ENCODE data around the gene LRRC8B. TPM values are rescaled to one million over a fixed set of nuclear protein-coding genes. Genes with fewer than 3 reads are reported as not detected.

The LRRC8B gene
- total RNA-seq, 2 experiments from 2014 or later = 38.9 to 41.5 TPM

- Mint-ChIP-seq H3K27ac (no peak overlapping the region), H3K27me3 (no peaks in the 10 kb centered on the region), H3K4me3 (no peak overlapping the region), H3K4me1 (peaks cover 25% of the 10 kb centered on the region), H3K9me3 (ENCODE audit: low read depth) (peaks cover 6% of the 10 kb centered on the region), H3K36me3 (ENCODE audit: low read depth) (peaks cover 16% of the 10 kb centered on the region)
- ChIA-PET POLR2A (interaction anchor here (1.5 to 2.7 kb wide), 3 partner anchors 15 to 79 kb away, joined by 4 to 10 read pairs (median 5); no protein-coding TSS in a partner anchor), CTCF (interaction anchor here (0.6 to 1.4 kb wide), 3 partner anchors 15 to 238 kb away, joined by 3 read pairs; no protein-coding TSS in a partner anchor)
- intact Hi-C loops (cut with DNase I, micrococcal nuclease) = loop anchor here (2.0 to 5.0 kb wide), 5 partner anchors 77 to 255 kb away; no protein-coding TSS in a partner anchor
- ATAC-seq (peak; percentile 1), DNase-seq (peak; percentile 60)
These were observed 683 bp downstream of the LRRC8B start for GRCh38 chr1:89525169-89525855.

- DNase-seq (no peak), ATAC-seq (no peak)
- H3K27ac Mint-ChIP-seq = no peak overlapping the region
- H3K36me3 Mint-ChIP-seq (ENCODE audit: low read depth) = peaks cover 36% of the 10 kb centered on the region
- H3K4me3 Mint-ChIP-seq = no peak overlapping the region
- ChIA-PET CTCF (interaction anchor here (1.8 to 2.3 kb wide), 2 partner anchors 13 to 43 kb away, joined by 6 to 14 read pairs; no protein-coding TSS in a partner anchor), POLR2A (interaction anchor here (1.3 kb wide), 1 partner anchor 19 kb away, joined by 4 read pairs; no protein-coding TSS in a partner anchor)
- H3K27me3 Mint-ChIP-seq = no peaks in the 10 kb centered on the region
- H3K9me3 Mint-ChIP-seq (ENCODE audit: low read depth) = peaks cover 5% of the 10 kb centered on the region
- intact Hi-C loops (cut with DNase I, micrococcal nuclease) = loop anchor here in 1 of 2 experiments (5.0 kb wide), 1 partner anchor 75 kb away; no protein-coding TSS in a partner anchor
- H3K4me1 Mint-ChIP-seq = peaks cover 40% of the 10 kb centered on the region
These were observed 2.6 kb downstream of the LRRC8B start for GRCh38 chr1:89527256-89527655.

GRCh38 chr1:89527750-89528381 lies 3.2 kb downstream of the LRRC8B start:
- ChIA-PET CTCF (interaction anchor here (1.1 to 2.3 kb wide), 3 partner anchors 13 to 59 kb away, joined by 3 to 14 read pairs (median 6); no protein-coding TSS in a partner anchor), POLR2A (interaction anchor here (1.3 kb wide), 1 partner anchor 19 kb away, joined by 4 read pairs; no protein-coding TSS in a partner anchor)
- peaks cover 5% of the 10 kb centered on the region for H3K9me3 Mint-ChIP-seq (ENCODE audit: low read depth)
- DNase-seq = no peak
- peaks cover 38% of the 10 kb centered on the region for H3K36me3 Mint-ChIP-seq (ENCODE audit: low read depth)
- H3K4me3 Mint-ChIP-seq = no peak overlapping the region
- intact Hi-C loops (cut with DNase I, micrococcal nuclease) = loop anchor here (1.0 to 5.0 kb wide), 3 partner anchors 8 to 74 kb away; no protein-coding TSS in a partner anchor
- ATAC-seq = no peak
- no peaks in the 10 kb centered on the region for H3K27me3 Mint-ChIP-seq
- H3K4me1 Mint-ChIP-seq = peaks cover 42% of the 10 kb centered on the region
- H3K27ac Mint-ChIP-seq = no peak overlapping the region

- POLR2A ChIA-PET = interaction anchor here (1.3 kb wide), 1 partner anchor 18 kb away, joined by 4 read pairs; no protein-coding TSS in a partner anchor
- Mint-ChIP-seq H3K27ac (no peak overlapping the region), H3K4me1 (peaks cover 42% of the 10 kb centered on the region), H3K9me3 (ENCODE audit: low read depth) (peaks cover 4% of the 10 kb centered on the region), H3K4me3 (no peak overlapping the region), H3K27me3 (no peaks in the 10 kb centered on the region), H3K36me3 (ENCODE audit: low read depth) (peaks cover 38% of the 10 kb centered on the region)
- CTCF ChIA-PET = interaction anchor here (1.1 to 2.3 kb wide), 4 partner anchors 12 to 59 kb away, joined by 3 to 14 read pairs (median 4); no protein-coding TSS in a partner anchor
- ATAC-seq (no peak), DNase-seq (no peak)
- intact Hi-C loops (cut with DNase I, micrococcal nuclease) = loop anchor here (1.0 to 5.0 kb wide), 3 partner anchors 8 to 74 kb away; no protein-coding TSS in a partner anchor
These were observed 3.8 kb downstream of the LRRC8B start for GRCh38 chr1:89528382-89528780.

GRCh38 chr1:89529196-89529595 lies 4.6 kb downstream of the LRRC8B start:
- intact Hi-C loops (cut with DNase I, micrococcal nuclease) = loop anchor here in 1 of 2 experiments (5.0 kb wide), 1 partner anchor 73 kb away; no protein-coding TSS in a partner anchor
- Mint-ChIP-seq H3K4me3 (peak overlapping the region; percentile 14), H3K27ac (no peak overlapping the region), H3K36me3 (ENCODE audit: low read depth) (peaks cover 41% of the 10 kb centered on the region), H3K27me3 (no peaks in the 10 kb centered on the region), H3K9me3 (ENCODE audit: low read depth) (peaks cover 4% of the 10 kb centered on the region), H3K4me1 (peaks cover 43% of the 10 kb centered on the region)
- ATAC-seq = no peak
- ChIA-PET CTCF (interaction anchor here (0.7 to 2.3 kb wide), 3 partner anchors 11 to 471 kb away, joined by 3 to 14 read pairs (median 3); no protein-coding TSS in a partner anchor), POLR2A (no interaction called here)
- no peak for DNase-seq

GRCh38 chr1:89530444-89531089 lies 5.9 kb downstream of the LRRC8B start:
- Mint-ChIP-seq H3K36me3 (ENCODE audit: low read depth) (peaks cover 52% of the 10 kb centered on the region), H3K9me3 (ENCODE audit: low read depth) (peaks cover 4% of the 10 kb centered on the region), H3K4me3 (no peak overlapping the region), H3K27me3 (no peaks in the 10 kb centered on the region), H3K27ac (peak overlapping the region; percentile 53), H3K4me1 (peaks cover 57% of the 10 kb centered on the region)
- POLR2A ChIA-PET = interaction anchor here (0.9 kb wide), 1 partner anchor 78 kb away, joined by 4 read pairs; no protein-coding TSS in a partner anchor
- DNase-seq (no peak), ATAC-seq (no peak)
- CTCF ChIA-PET = interaction anchor here (0.6 kb wide), 1 partner anchor 109 kb away, joined by 3 read pairs; no protein-coding TSS in a partner anchor
- intact Hi-C loops (cut with DNase I, micrococcal nuclease) = no loop called here

GRCh38 chr1:89531480-89532139 lies 7.0 kb downstream of the LRRC8B start:
- ChIA-PET CTCF (no interaction called here), POLR2A (interaction anchor here (0.9 kb wide), 1 partner anchor 77 kb away, joined by 4 read pairs; no protein-coding TSS in a partner anchor)

GRCh38 chr1:89532228-89532627 lies 7.6 kb downstream of the LRRC8B start:
- no peak overlapping the region for H3K4me3 Mint-ChIP-seq
- CTCF ChIA-PET = no interaction called here

More at GRCh38 chr1:89531480-89532139, 7.0 kb downstream of the LRRC8B start:
- Mint-ChIP-seq H3K4me1 (peaks cover 67% of the 10 kb centered on the region), H3K4me3 (no peak overlapping the region), H3K27ac (peak overlapping the region; percentile 53), H3K9me3 (ENCODE audit: low read depth) (peaks cover 4% of the 10 kb centered on the region), H3K27me3 (no peaks in the 10 kb centered on the region), H3K36me3 (ENCODE audit: low read depth) (peaks cover 52% of the 10 kb centered on the region)
- ATAC-seq (no peak), DNase-seq (no peak)
- intact Hi-C loops (cut with DNase I, micrococcal nuclease) = no loop called here

GRCh38 chr1:89532866-89533265 lies 8.2 kb downstream of the LRRC8B start:
- CTCF ChIA-PET = interaction anchor here (1.0 kb wide), 1 partner anchor 10 kb away, joined by 4 read pairs; no protein-coding TSS in a partner anchor
- ATAC-seq (no peak), DNase-seq (no peak)
- Mint-ChIP-seq H3K9me3 (ENCODE audit: low read depth) (peaks cover 7% of the 10 kb centered on the region), H3K4me1 (peaks cover 80% of the 10 kb centered on the region), H3K27ac (peak overlapping the region; percentile 44), H3K36me3 (ENCODE audit: low read depth) (peaks cover 61% of the 10 kb centered on the region), H3K27me3 (no peaks in the 10 kb centered on the region), H3K4me3 (no peak overlapping the region)
- intact Hi-C loops (cut with DNase I, micrococcal nuclease) = no loop called here
- POLR2A ChIA-PET = no interaction called here

More at GRCh38 chr1:89532228-89532627, 7.6 kb downstream of the LRRC8B start:
- ATAC-seq (no peak), DNase-seq (peak; percentile 27)
- Mint-ChIP-seq H3K27ac (peak overlapping the region; percentile 53), H3K36me3 (ENCODE audit: low read depth) (peaks cover 56% of the 10 kb centered on the region), H3K27me3 (no peaks in the 10 kb centered on the region), H3K4me1 (peaks cover 73% of the 10 kb centered on the region), H3K9me3 (ENCODE audit: low read depth) (peaks cover 7% of the 10 kb centered on the region)
- POLR2A ChIA-PET = no interaction called here
- intact Hi-C loops (cut with DNase I, micrococcal nuclease) = no loop called here

- Mint-ChIP-seq H3K9me3 (ENCODE audit: low read depth) (peaks cover 7% of the 10 kb centered on the region), H3K36me3 (ENCODE audit: low read depth) (peaks cover 70% of the 10 kb centered on the region), H3K27ac (peak overlapping the region; percentile 75)
These were observed 10.9 kb downstream of the LRRC8B start for GRCh38 chr1:89535537-89535936.

More at GRCh38 chr1:89535537-89535936, 10.9 kb downstream of the LRRC8B start:
- ChIA-PET CTCF (interaction anchor here (0.9 to 1.3 kb wide), 3 partner anchors 16 to 52 kb away, joined by 3 read pairs; no protein-coding TSS in a partner anchor), POLR2A (interaction anchor here (1.7 kb wide), 1 partner anchor 11 kb away, joined by 5 read pairs; the partner anchor contains the start of gene LRRC8B)
- Mint-ChIP-seq H3K4me1 (peaks cover 94% of the 10 kb centered on the region), H3K27me3 (no peaks in the 10 kb centered on the region), H3K4me3 (no peak overlapping the region)
- intact Hi-C loops (cut with DNase I, micrococcal nuclease) = loop anchor here in 1 of 2 experiments (5.0 kb wide), 1 partner anchor 248 kb away; no protein-coding TSS in a partner anchor
- DNase-seq (no peak), ATAC-seq (no peak)

Measured in activated CD4-positive, alpha-beta T cell treated with anti-CD3 and anti-CD28 coated beads for 36 hours (primary cell).